IMR-90 (cell line): ENCODE measurements around the gene ANKRD53.
"Not testable (repeated sequence)": the region's sequence is repeated elsewhere in the genome, so short reads cannot be mapped to it uniquely, and the experiment has no call there.

Source experiments
- CHD1 ChIP-seq: IDR thresholded peaks from 2 replicates; pipeline ENCODE4 v1.6.1; 2012; ENCODE audit warnings: low read depth, low read length, improper control_type of control experiment
- MAZ ChIP-seq: IDR thresholded peaks from 2 replicates; pipeline ENCODE4 v1.6.1; 2012; ENCODE audit warnings: low read depth, mild to moderate bottlenecking, low read length, improper control_type of control experiment, moderate library complexity, borderline replicate concordance
- MXI1 ChIP-seq: IDR thresholded peaks from 2 replicates; pipeline ENCODE4 v1.6.1; 2012; ENCODE audit warnings: low read depth, mild to moderate bottlenecking, low read length, moderate library complexity, borderline replicate concordance
- NFE2L2 ChIP-seq: fragments of 150-350 bp; IDR thresholded peaks from 2 replicates; pipeline ENCODE4 v1.6.1; 2016; ENCODE audit warnings: low read depth, mild to moderate bottlenecking, low read length
- POLR2A ChIP-seq: IDR thresholded peaks from 2 replicates; pipeline ENCODE4 v1.6.1; 2012; ENCODE audit warnings: mild to moderate bottlenecking, low read depth, low read length
- RAD21 ChIP-seq: IDR thresholded peaks from 2 replicates; pipeline ENCODE4 v1.6.1; 2012; ENCODE audit warnings: low read length, improper control_type of control experiment
- RCOR1 ChIP-seq: IDR thresholded peaks from 2 replicates; pipeline ENCODE4 v1.6.1; 2012; ENCODE audit warnings: mild to moderate bottlenecking, low read length, improper control_type of control experiment; ENCODE audit not compliant: insufficient replicate concordance
- RFX5 ChIP-seq: IDR thresholded peaks from 2 replicates; pipeline ENCODE4 v1.8.0; 2012; ENCODE audit warnings: low read depth, mild to moderate bottlenecking, low read length, moderate library complexity
- SMC3 ChIP-seq: fragments of 150-350 bp; IDR thresholded peaks from 2 replicates; pipeline ENCODE4 v1.6.1; 2016; ENCODE audit warnings: low read depth, mild to moderate bottlenecking, antibody characterized with exemption, low read length, moderate library complexity
- TF ChIP-seq, protein P1 (sequence below): conservative IDR thresholded peaks from 2 replicates; pipeline ENCODE4 v1.5.1; 2012; ENCODE audit warnings: mild to moderate bottlenecking, low read depth, low read length, improper control_type of control experiment
- TF ChIP-seq, protein P2 (sequence below): fragments of 150-350 bp; IDR thresholded peaks from 2 replicates; pipeline ENCODE4 v1.6.1; 2017; ENCODE audit warnings: mild to moderate bottlenecking, antibody characterized with exemption, low read length, low read depth
- TF ChIP-seq, protein P3 (sequence below): fragments of 150-350 bp; IDR thresholded peaks from 2 replicates; pipeline ENCODE4 v1.6.1; 2016; ENCODE audit warnings: low read depth, mild to moderate bottlenecking, low read length, moderate library complexity, borderline replicate concordance

DNA sequence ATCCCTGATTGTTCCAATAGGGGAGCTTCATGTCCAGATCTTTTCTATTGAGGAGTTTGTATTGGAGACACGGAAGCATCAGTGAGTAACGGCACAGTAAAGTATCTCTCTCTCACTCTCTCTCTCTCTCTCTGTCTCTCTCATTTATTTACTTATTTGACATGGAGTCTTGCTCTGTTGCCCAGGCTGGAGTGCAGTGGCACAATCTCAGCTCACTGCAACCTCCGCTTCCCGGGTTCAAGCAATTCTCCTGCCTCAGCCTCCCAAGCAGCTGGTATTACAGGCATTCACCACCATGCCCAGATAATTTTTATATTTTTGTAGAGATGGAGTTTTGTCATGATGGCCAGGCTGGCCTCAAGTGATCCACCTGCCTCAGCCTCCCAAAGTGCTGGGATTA is 20.5 kb downstream of the ANKRD53 start:
- TF ChIP-seq, protein P1, sequence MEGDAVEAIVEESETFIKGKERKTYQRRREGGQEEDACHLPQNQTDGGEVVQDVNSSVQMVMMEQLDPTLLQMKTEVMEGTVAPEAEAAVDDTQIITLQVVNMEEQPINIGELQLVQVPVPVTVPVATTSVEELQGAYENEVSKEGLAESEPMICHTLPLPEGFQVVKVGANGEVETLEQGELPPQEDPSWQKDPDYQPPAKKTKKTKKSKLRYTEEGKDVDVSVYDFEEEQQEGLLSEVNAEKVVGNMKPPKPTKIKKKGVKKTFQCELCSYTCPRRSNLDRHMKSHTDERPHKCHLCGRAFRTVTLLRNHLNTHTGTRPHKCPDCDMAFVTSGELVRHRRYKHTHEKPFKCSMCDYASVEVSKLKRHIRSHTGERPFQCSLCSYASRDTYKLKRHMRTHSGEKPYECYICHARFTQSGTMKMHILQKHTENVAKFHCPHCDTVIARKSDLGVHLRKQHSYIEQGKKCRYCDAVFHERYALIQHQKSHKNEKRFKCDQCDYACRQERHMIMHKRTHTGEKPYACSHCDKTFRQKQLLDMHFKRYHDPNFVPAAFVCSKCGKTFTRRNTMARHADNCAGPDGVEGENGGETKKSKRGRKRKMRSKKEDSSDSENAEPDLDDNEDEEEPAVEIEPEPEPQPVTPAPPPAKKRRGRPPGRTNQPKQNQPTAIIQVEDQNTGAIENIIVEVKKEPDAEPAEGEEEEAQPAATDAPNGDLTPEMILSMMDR = not testable (repeated sequence)
- not testable (repeated sequence) for TF ChIP-seq POLR2A, MXI1, NFE2L2, RAD21, RFX5, RCOR1, CHD1, SMC3, MAZ
- TF ChIP-seq, protein P2, sequence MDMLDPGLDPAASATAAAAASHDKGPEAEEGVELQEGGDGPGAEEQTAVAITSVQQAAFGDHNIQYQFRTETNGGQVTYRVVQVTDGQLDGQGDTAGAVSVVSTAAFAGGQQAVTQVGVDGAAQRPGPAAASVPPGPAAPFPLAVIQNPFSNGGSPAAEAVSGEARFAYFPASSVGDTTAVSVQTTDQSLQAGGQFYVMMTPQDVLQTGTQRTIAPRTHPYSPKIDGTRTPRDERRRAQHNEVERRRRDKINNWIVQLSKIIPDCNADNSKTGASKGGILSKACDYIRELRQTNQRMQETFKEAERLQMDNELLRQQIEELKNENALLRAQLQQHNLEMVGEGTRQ = not testable (repeated sequence)
- TF ChIP-seq, protein P3, sequence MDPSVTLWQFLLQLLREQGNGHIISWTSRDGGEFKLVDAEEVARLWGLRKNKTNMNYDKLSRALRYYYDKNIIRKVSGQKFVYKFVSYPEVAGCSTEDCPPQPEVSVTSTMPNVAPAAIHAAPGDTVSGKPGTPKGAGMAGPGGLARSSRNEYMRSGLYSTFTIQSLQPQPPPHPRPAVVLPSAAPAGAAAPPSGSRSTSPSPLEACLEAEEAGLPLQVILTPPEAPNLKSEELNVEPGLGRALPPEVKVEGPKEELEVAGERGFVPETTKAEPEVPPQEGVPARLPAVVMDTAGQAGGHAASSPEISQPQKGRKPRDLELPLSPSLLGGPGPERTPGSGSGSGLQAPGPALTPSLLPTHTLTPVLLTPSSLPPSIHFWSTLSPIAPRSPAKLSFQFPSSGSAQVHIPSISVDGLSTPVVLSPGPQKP = not testable (repeated sequence)
